HG03135 (cell line): ENCODE measurements around the gene SERINC5.
A peak's percentile ranks its signal among the peaks of the same experiment; 100 is the strongest.
"Not testable (repeated sequence)": the region's sequence is repeated elsewhere in the genome, so short reads cannot be mapped to it uniquely, and the experiment has no call there.

Experiments
- ATAC-seq: cut with Tn5 transposase; IDR thresholded peaks from one replicate; pipeline ENCODE4 v1.9.1; 2021; ENCODE audit warnings: mild to moderate bottlenecking, moderate library complexity; ENCODE audit not compliant: unreplicated experiment

SERINC5 gene

GRCh38 chr5:80255811-80256712, at the start of gene SERINC5:
TSS of gene SERINC5 (minus strand) at chr5:80256048. CDS start at chr5:80255922, 126 bp downstream.
- peak; percentile 83 for ATAC-seq

- ATAC-seq, result no peak
Observed at GRCh38 chr5:80302636-80303035, 46.8 kb upstream of the SERINC5 start.

GRCh38 chr5:80301342-80301741, 45.5 kb upstream of the SERINC5 start:
- not testable (repeated sequence) for ATAC-seq

GRCh38 chr5:80300796-80301195, 44.9 kb upstream of the SERINC5 start:
- ATAC-seq, result not testable (repeated sequence)

GRCh38 chr5:80300125-80300524, 44.3 kb upstream of the SERINC5 start:
- no peak for ATAC-seq

- ATAC-seq, result no peak
Observed at GRCh38 chr5:80299601-80300000, 43.8 kb upstream of the SERINC5 start.

- no peak for ATAC-seq
Observed at GRCh38 chr5:80296121-80296520, 40.3 kb upstream of the SERINC5 start.

GRCh38 chr5:80291761-80292160, 35.9 kb upstream of the SERINC5 start:
- ATAC-seq, result no peak

- ATAC-seq, result no peak
Observed at GRCh38 chr5:80289320-80289719, 33.5 kb upstream of the SERINC5 start.

- ATAC-seq, result no peak
Observed at GRCh38 chr5:80288177-80288576, 32.3 kb upstream of the SERINC5 start.

- ATAC-seq, result no peak
Observed at GRCh38 chr5:80284720-80285119, 28.9 kb upstream of the SERINC5 start.

GRCh38 chr5:80283360-80283759, 27.5 kb upstream of the SERINC5 start:
- ATAC-seq, result no peak

- ATAC-seq, result no peak
Observed at GRCh38 chr5:80282054-80282453, 26.2 kb upstream of the SERINC5 start.

GRCh38 chr5:80277191-80277590, 21.3 kb upstream of the SERINC5 start:
- no peak for ATAC-seq

- ATAC-seq, result no peak
Observed at GRCh38 chr5:80276186-80276585, 20.3 kb upstream of the SERINC5 start.

GRCh38 chr5:80275347-80275746, 19.5 kb upstream of the SERINC5 start:
- ATAC-seq, result no peak

GRCh38 chr5:80270543-80270942, 14.7 kb upstream of the SERINC5 start:
- ATAC-seq, result not testable (repeated sequence)

- ATAC-seq, result no peak
Observed at GRCh38 chr5:80269991-80270438, 14.2 kb upstream of the SERINC5 start.

GRCh38 chr5:80268916-80269315, 13.1 kb upstream of the SERINC5 start:
- ATAC-seq, result no peak

GRCh38 chr5:80266566-80266965, 10.7 kb upstream of the SERINC5 start:
- ATAC-seq, result no peak

GRCh38 chr5:80260461-80260860, 4.6 kb upstream of the SERINC5 start:
- ATAC-seq, result no peak

- ATAC-seq, result no peak
Observed at GRCh38 chr5:80259511-80260203, 3.8 kb upstream of the SERINC5 start.
